SIG-M5 treated with dmso at 0.1 percent for 504 hours (cell line): ENCODE results near the gene GALNTL6.
A peak's percentile ranks its signal among the peaks of the same experiment; 100 is the strongest.
"Not testable (repeated sequence)": the region's sequence is repeated elsewhere in the genome, so short reads cannot be mapped to it uniquely, and the experiment has no call there.

ENCODE experiments used
- DNase-seq: peaks from one replicate; lab custom pipeline; 2025; ENCODE audit not compliant: unreplicated experiment; lab: John Stamatoyannopoulos, UW

GALNTL6 gene

DNA sequence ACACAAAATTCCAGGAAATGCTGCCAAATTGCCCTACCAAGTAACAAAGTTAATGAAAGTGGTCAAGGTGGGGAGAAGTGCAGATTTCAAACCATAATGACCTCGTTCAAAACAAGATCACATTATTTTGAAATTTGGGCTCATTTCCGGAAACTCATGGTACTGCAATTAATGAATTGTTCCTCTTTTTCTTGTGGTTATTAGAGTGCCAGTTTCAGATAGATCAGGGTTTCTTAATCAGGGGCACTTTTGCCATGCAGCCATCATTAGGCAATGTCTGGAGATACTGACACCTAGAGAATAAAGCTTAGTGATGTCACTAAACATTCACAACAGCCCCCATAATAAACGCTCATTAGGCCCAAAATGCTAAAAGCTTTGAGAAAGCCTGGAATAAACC lies 973.9 kb downstream of the GALNTL6 start:
- DNase-seq: peak; percentile 7

DNA sequence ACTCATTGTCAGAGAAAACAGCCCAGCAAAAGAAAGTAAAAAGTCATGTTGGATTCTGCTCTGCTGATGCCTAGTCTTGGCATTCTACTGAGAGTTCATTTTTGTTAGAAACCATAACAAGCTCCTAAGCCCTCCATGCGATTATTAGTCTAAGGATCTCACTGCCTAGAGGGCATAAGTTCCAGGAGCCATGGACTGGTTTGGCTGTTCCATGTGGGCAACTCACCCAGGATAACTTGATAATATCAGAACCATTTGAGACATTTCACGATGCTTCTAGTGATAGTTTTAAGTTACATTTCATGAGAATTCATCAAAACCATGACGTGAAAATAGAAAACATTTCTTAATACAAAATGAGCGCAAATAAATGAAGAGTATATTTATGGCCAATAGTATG lies 978.6 kb downstream of the GALNTL6 start:
- DNase-seq: no peak

- DNase-seq: no peak
These were observed 980.5 kb downstream of the GALNTL6 start for GRCh38 chr4:172793565-172794306.

DNA sequence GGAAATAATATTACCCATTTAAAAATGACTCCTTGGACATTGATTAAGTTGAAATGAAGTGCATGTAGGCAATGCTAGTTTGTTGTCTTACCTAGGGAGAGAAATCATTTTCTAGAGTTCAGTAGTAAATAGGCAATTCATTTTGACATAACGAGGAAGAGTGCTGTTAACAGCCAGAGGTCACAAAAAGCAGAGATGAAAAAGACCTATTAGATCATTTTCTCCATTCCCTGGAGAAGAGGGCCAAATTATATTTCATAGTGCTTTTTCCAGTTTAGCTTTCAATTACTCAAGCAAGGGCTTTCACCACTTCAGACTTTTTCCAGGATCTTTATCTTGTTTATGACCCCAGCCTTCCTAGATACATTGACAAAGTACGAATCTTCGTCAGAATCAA lies 981.1 kb downstream of the GALNTL6 start:
- DNase-seq: no peak

- DNase-seq: not testable (repeated sequence)
These were observed 984.1 kb downstream of the GALNTL6 start for GRCh38 chr4:172797281-172797680.

DNA sequence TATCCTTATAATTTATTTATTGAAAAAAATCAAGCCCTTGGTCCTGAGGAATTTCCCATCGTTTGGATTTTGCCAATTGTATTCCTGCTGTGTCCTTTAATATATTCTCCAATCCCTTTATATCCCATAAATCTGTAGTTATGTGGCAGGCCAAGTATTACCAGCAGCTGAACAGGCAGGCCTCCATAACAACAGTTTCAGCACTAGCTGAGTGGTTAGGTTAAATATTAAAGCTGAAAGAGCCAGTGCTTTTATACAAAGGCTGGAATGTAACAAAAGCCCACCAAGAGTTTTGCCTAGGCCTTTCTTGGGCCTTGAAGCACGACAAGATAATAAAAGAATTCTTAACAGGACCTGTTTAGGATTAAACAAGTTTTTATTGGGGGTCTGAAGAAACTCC lies 988.8 kb downstream of the GALNTL6 start:
- DNase-seq: no peak

GRCh38 chr4:172806841-172807240 lies 993.6 kb downstream of the GALNTL6 start:
- no peak for DNase-seq

DNA sequence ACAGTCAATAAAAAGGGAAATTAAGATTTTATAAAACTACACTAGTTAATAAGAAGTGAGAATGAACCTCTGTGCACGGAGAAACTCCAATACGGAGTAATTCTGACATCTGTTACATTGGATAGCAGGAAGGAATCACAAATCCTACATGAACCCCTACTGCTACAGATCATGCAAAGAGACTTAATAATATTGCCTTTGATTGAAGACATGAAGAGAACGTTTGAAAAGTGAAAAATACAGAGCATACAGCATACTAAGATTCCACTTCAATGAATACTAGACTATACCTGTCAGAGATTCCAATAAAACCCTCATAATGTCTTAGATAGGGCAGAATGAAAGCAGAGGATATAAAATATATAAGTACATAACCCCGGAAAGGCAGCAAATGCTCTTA lies 995.0 kb downstream of the GALNTL6 start:
- DNase-seq: no peak

- no peak for DNase-seq
These were observed 996.1 kb downstream of the GALNTL6 start for GRCh38 chr4:172809319-172809718.

GRCh38 chr4:172813359-172813923 lies 1000.2 kb downstream of the GALNTL6 start:
- DNase-seq: no peak

- no peak for DNase-seq
These were observed 1002.4 kb downstream of the GALNTL6 start for GRCh38 chr4:172815499-172816164.

DNA sequence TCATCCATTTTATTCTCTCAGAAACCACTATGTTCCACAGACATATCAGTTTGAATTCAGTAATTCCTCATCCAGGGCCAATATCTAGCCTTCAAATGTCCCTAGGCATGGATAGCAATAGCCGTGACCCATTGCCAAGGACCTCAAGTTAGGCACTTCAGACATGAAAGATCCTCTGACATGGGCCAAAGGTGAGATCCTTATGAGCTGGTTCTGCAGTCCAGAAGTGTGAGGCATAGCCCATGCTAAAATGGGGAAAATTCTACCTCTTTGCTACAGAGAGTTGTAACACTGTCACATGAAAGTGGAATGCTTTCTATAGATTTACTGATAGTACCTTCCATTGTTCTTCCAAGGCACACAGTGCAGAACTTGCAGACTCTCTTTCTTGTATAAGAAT lies 1005.7 kb downstream of the GALNTL6 start:
- DNase-seq: no peak

DNA sequence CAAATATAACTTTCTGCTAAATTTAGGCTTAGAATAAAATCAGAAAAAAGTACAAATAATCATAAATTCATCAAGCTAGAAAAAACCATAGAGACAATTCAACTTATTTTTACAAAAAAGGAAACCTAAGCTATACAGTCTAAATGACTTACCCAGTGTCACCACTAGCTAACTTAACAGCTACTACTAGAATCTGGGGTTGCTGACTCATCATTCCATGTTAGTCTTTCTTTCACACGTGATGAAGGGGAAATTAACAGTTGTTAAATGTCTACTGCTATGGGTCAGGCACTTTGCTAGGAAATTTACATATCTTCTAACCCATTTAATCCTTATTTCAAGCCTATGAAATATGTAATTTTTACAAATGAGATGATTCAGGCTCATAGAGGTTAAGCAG lies 1006.1 kb downstream of the GALNTL6 start:
- DNase-seq: no peak

- no peak for DNase-seq
These were observed 1009.1 kb downstream of the GALNTL6 start for GRCh38 chr4:172822331-172822730.

DNA sequence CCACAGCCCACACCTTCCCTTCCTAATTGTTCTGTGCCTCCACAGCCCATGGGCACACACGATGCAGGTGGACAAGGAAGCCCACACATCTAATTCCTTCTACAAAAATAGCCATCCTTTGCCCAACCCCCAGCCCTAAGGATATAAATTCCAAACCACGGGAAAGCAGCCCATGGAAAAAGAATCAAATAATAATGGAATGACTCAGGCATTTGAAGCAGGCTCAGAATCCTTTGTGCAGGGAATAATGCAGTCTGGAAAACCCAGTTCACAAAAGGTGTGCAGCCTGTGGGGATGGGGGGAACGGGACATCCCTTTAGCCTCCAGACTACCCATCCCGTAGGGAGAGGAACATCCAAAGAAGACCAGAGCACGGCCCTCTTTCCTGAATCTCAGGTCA lies 1013.1 kb downstream of the GALNTL6 start:
- DNase-seq: no peak

DNA sequence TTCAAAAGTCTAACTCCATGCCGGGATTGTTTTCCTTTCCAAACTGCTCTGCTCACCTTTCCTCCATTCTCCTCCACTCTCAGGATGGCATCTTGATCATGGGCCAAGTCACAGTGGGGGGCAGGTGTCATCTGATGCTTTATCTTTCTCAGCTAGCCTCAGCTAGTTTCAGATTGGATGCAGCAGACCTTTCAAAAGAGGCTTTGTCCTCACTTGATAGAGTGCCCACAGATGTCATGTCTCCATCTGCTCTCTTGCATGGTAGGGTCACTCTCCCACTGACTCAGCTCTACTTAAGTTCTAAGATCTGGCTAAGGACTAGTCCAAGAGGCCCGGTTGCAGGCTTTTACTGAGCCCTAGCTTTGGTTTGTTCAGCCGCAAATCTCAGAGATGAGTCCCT lies 1013.7 kb downstream of the GALNTL6 start:
- no peak for DNase-seq

GRCh38 chr4:172830295-172830764 lies 1017.1 kb downstream of the GALNTL6 start:
- no peak for DNase-seq

DNA sequence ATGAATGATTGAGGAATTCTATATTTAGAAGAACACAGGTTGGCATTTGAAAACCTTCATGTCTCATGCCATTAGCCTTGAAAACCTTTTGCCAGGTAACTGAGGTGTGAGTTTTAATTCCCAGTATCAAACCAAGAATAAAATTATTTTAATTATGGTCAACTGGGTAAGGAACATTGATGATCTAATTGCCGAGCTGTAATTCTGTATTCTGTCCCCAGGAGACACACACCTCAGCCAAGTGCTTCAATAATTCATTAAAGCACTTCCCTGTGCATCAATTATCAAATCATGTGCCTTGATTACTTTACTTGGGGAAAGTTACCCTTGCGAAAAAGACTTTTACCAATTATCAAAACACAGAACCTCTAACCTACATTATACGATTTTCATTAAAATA lies 1023.5 kb downstream of the GALNTL6 start:
- DNase-seq: no peak

- DNase-seq: no peak
These were observed 1024.9 kb downstream of the GALNTL6 start for GRCh38 chr4:172838111-172838510.

DNA sequence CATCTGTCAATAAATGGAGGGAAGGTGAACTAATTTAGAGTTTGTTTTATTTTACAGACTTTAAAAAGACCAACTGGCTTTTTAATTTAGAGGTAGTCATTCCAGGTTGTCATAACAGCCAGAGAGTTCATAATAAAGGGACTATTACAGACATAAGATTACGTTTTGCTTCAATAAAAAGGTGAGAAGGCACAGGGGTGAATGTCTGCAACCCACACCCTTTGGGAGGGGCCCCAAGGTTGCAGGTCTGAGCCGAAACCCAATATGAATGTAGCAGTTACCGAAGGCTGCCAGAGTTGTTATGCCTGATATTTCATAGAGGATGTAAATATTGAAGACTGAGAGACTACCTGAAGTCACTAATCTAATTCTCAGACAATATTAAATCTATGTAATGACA lies 1025.7 kb downstream of the GALNTL6 start:
- DNase-seq: no peak

GRCh38 chr4:172842779-172843178 lies 1029.6 kb downstream of the GALNTL6 start:
- no peak for DNase-seq

DNA sequence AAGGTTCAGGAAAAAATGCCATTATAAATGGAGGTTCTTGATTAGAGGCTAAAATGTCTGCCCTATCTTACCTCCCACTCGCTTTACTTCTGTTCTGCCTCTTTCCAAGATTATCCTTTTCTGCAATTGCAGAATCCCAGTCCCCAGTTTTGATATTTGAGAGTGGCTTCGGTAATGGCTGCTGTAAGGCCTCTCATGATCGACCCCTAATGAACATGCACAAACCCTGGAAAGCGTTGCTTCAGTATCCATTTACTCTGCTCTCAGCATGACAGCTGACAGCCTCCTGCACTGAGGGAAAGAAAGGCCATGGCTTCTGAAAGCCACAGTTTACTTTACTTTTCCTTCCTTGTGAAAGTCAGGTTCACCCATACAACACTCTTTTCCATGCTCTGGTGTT lies 1030.0 kb downstream of the GALNTL6 start:
- no peak for DNase-seq
